Sigmoid colon (tissue), 4 donors: ENCODE results near the gene HMG20A.

Experiments used
- CTCF ChIP-seq, 4 experiments: fragments of 450-650 bp in 3 of 4; fragments of 200-600 bp in 1 of 4; IDR thresholded peaks; one replicate each; pipeline ENCODE4 v1.5.1; 2016 to 2019; ENCODE audit warnings: antibody characterized with exemption in 4 of 4, mild to moderate bottlenecking in 3 of 4, moderate library complexity in 2 of 4
- EP300 ChIP-seq, 4 donors: sonication (generic); formaldehyde crosslinking; IDR thresholded peaks; one replicate each; pipeline ENCODE4 v1.6.1; 2017; ENCODE audit warnings: antibody characterized with exemption in 4 of 4
- POLR2A ChIP-seq, 2 donors: fragments of 450-650 bp; IDR thresholded peaks; one replicate each; pipeline ENCODE4 v1.6.1; 2016; ENCODE audit warnings: antibody characterized with exemption in 2 of 2, mild to moderate bottlenecking in 2 of 2, moderate library complexity in 2 of 2
- POLR2AphosphoS5 ChIP-seq, 4 donors: sonication (generic); formaldehyde crosslinking; IDR thresholded peaks; one replicate each; pipeline ENCODE4 v1.6.1; 2017; ENCODE audit warnings: antibody characterized with exemption in 4 of 4

- TF ChIP-seq POLR2A (IDR thresholded peaks at IDR 0.05) (no peak), CTCF (IDR thresholded peaks at IDR 0.05) (no peak), EP300 (IDR thresholded peaks at IDR 0.05) (no peak), POLR2AphosphoS5 (IDR thresholded peaks at IDR 0.05) (no peak)
Measured at GRCh38 chr15:77529394-77530159, 108.9 kb downstream of the HMG20A start.
